ENCODE data around the gene EHD3. TPM values are rescaled to one million over a fixed set of nuclear protein-coding genes. Genes with fewer than 3 reads are reported as not detected.
"Not testable (repeated sequence)": the region's sequence is repeated elsewhere in the genome, so short reads cannot be mapped to it uniquely, and the experiment has no call there.

Gene EHD3
- total RNA-seq, 1 experiment from 2014 or later = 1.9 TPM

GRCh38 chr2:31275976-31276375 lies 42.0 kb downstream of the EHD3 start:
- intact Hi-C loops (cut with micrococcal nuclease; ENCODE audit: unreplicated experiment) = no loop called here
- no peak overlapping the region for H3K4me2 ChIP-seq
- no peak for DNase-seq
- no peaks in the 10 kb centered on the region for H3K9me3 ChIP-seq (ENCODE audit: insufficient read depth, low read depth)
- no peaks in the 10 kb centered on the region for H4K20me1 ChIP-seq (ENCODE audit: insufficient read depth)
- H3K4me3 ChIP-seq = no peak overlapping the region
- TF ChIP-seq, protein P1, sequence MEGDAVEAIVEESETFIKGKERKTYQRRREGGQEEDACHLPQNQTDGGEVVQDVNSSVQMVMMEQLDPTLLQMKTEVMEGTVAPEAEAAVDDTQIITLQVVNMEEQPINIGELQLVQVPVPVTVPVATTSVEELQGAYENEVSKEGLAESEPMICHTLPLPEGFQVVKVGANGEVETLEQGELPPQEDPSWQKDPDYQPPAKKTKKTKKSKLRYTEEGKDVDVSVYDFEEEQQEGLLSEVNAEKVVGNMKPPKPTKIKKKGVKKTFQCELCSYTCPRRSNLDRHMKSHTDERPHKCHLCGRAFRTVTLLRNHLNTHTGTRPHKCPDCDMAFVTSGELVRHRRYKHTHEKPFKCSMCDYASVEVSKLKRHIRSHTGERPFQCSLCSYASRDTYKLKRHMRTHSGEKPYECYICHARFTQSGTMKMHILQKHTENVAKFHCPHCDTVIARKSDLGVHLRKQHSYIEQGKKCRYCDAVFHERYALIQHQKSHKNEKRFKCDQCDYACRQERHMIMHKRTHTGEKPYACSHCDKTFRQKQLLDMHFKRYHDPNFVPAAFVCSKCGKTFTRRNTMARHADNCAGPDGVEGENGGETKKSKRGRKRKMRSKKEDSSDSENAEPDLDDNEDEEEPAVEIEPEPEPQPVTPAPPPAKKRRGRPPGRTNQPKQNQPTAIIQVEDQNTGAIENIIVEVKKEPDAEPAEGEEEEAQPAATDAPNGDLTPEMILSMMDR (conservative IDR thresholded peaks at IDR 0.05) = no peak
- no peaks in the 10 kb centered on the region for H3K4me1 ChIP-seq (replicated peaks; ENCODE audit: insufficient read depth)
- no TSS peak for BruUV-seq (replicated peaks)
- no peaks in the 10 kb centered on the region for H3K79me2 ChIP-seq (ENCODE audit: low read depth)
- ChIA-PET POLR2A (ENCODE audit: unreplicated experiment) (no interaction called here), CTCF (no interaction called here)
- no peaks in the 10 kb centered on the region for H3K9me2 ChIP-seq (ENCODE audit: insufficient read depth)
- H2AFZ ChIP-seq = no peak overlapping the region
- no peaks in the 10 kb centered on the region for H3F3A ChIP-seq (ENCODE audit: insufficient read depth, low read depth)
- no peaks in the 10 kb centered on the region for H3K36me3 ChIP-seq (ENCODE audit: low read depth)
- H3K27ac ChIP-seq = no peak overlapping the region
- no peaks in the 10 kb centered on the region for H3K27me3 ChIP-seq (ENCODE audit: insufficient read depth, low read depth)

GRCh38 chr2:31277621-31278020 lies 43.7 kb downstream of the EHD3 start:
- Histone ChIP-seq H3K9me2 (ENCODE audit: insufficient read depth) (no peaks in the 10 kb centered on the region), H3K4me2 (no peak overlapping the region), H4K20me1 (ENCODE audit: insufficient read depth) (no peaks in the 10 kb centered on the region), H3K36me3 (ENCODE audit: low read depth) (no peaks in the 10 kb centered on the region), H3K27ac (no peak overlapping the region), H3F3A (ENCODE audit: insufficient read depth, low read depth) (no peaks in the 10 kb centered on the region), H2AFZ (no peak overlapping the region), H3K27me3 (ENCODE audit: insufficient read depth, low read depth) (no peaks in the 10 kb centered on the region), H3K4me1 (replicated peaks; ENCODE audit: insufficient read depth) (no peaks in the 10 kb centered on the region), H3K4me3 (no peak overlapping the region), H3K79me2 (ENCODE audit: low read depth) (no peaks in the 10 kb centered on the region), H3K9me3 (ENCODE audit: insufficient read depth, low read depth) (no peaks in the 10 kb centered on the region)
- TF ChIP-seq, protein P1 (conservative IDR thresholded peaks at IDR 0.05) = no peak
- TF ChIP-seq EZH2 (IDR thresholded peaks at IDR 0.05; ENCODE audit: low read depth) = no peak
- ChIA-PET POLR2A (ENCODE audit: unreplicated experiment) (no interaction called here), CTCF (interaction anchor here (0.5 kb wide), 1 partner anchor 110 kb away, joined by 4 read pairs; no protein-coding TSS in a partner anchor)
- no peak for DNase-seq
- intact Hi-C loops (cut with micrococcal nuclease; ENCODE audit: unreplicated experiment) = no loop called here
- no TSS peak for BruUV-seq (replicated peaks)

- no peak overlapping the region for H3K4me2 ChIP-seq
- no peaks in the 10 kb centered on the region for H3K27me3 ChIP-seq (ENCODE audit: insufficient read depth, low read depth)
- H2AFZ ChIP-seq = no peak overlapping the region
- H3K9me3 ChIP-seq (ENCODE audit: insufficient read depth, low read depth) = no peaks in the 10 kb centered on the region
- H3K79me2 ChIP-seq (ENCODE audit: low read depth) = no peaks in the 10 kb centered on the region
- H3K27ac ChIP-seq = no peak overlapping the region
- CTCF ChIA-PET = no interaction called here
- H3K36me3 ChIP-seq (ENCODE audit: low read depth) = no peaks in the 10 kb centered on the region
- H3K9me2 ChIP-seq (ENCODE audit: insufficient read depth) = no peaks in the 10 kb centered on the region
- POLR2A ChIA-PET (ENCODE audit: unreplicated experiment) = no interaction called here
- no peak for TF ChIP-seq EZH2 (IDR thresholded peaks at IDR 0.05; ENCODE audit: low read depth)
- TF ChIP-seq, protein P1 (conservative IDR thresholded peaks at IDR 0.05) = no peak
- no TSS peak for BruUV-seq (replicated peaks)
- intact Hi-C loops (cut with micrococcal nuclease; ENCODE audit: unreplicated experiment) = no loop called here
- 0 out of 2 replicates have a peak, but pooled peaks cover 3% of the 10 kb centered on the region for H3F3A ChIP-seq (ENCODE audit: insufficient read depth, low read depth)
- no peak overlapping the region for H3K4me3 ChIP-seq
- peaks cover 6% of the 10 kb centered on the region; the same call in 1 of the 2 replicates for H3K4me1 ChIP-seq (replicated peaks; ENCODE audit: insufficient read depth)
- no peaks in the 10 kb centered on the region for H4K20me1 ChIP-seq (ENCODE audit: insufficient read depth)
- DNase-seq = no peak
Observed at GRCh38 chr2:31282634-31283033, 48.7 kb downstream of the EHD3 start.

GRCh38 chr2:31283193-31283919 lies 49.4 kb downstream of the EHD3 start:
- not testable (repeated sequence) for BruUV-seq (replicated peaks); H3K27ac ChIP-seq

More at GRCh38 chr2:31283193-31283919, 49.4 kb downstream of the EHD3 start:
- H3K4me2 ChIP-seq; DNase-seq; H3K27me3 ChIP-seq (ENCODE audit: insufficient read depth, low read depth); H3F3A ChIP-seq (ENCODE audit: insufficient read depth, low read depth); intact Hi-C loops (cut with micrococcal nuclease; ENCODE audit: unreplicated experiment); H3K4me3 ChIP-seq; H3K9me3 ChIP-seq (ENCODE audit: insufficient read depth, low read depth); H2AFZ ChIP-seq; H3K9me2 ChIP-seq (ENCODE audit: insufficient read depth); CTCF ChIA-PET; H3K79me2 ChIP-seq (ENCODE audit: low read depth); H3K36me3 ChIP-seq (ENCODE audit: low read depth); H3K4me1 ChIP-seq (replicated peaks; ENCODE audit: insufficient read depth); POLR2A ChIA-PET (ENCODE audit: unreplicated experiment); H4K20me1 ChIP-seq (ENCODE audit: insufficient read depth): not testable (repeated sequence)
